HG03108 (cell line): Measurements from ENCODE around the gene SLC41A3.

Experiments
- ATAC-seq: cut with Tn5 transposase; IDR thresholded peaks from one replicate; pipeline ENCODE4 v1.9.1; 2021; ENCODE audit warnings: moderate library complexity; ENCODE audit not compliant: unreplicated experiment

The SLC41A3 gene

DNA sequence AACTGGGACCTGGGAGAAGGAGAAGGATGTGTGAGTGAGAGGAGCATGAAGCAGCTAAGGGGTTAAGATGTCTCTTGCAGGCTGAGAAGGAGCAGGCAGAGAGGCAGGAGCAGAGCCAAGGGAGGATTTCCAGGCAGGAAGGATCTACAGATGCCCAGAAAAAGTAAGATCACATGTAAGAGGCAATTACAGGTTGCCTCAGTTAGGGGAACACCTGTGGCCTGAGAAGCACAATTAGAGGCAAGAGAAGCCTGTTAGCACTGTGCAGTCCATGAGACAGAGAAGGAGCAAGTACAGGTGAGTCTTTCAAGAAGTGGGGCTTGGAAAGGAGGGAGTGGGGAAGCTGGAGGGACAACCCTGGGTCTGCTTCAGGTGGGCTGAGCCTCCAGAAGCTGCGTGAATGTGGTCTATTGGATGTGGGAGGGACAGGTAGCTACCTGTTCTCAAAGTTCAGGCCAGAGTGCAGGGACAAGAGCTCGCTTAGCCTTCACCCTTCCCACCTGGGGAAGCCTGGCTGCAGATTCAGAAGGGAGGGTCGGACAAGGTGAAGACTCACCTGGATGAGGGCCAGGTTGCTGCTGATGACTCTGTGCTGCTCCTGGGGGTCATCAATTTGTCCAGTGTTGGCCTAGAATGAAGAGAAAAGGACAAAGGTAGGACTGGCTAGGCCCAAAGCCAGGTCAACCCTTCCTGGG lies 50.7 kb downstream of the SLC41A3 start:
- no peak for ATAC-seq

DNA sequence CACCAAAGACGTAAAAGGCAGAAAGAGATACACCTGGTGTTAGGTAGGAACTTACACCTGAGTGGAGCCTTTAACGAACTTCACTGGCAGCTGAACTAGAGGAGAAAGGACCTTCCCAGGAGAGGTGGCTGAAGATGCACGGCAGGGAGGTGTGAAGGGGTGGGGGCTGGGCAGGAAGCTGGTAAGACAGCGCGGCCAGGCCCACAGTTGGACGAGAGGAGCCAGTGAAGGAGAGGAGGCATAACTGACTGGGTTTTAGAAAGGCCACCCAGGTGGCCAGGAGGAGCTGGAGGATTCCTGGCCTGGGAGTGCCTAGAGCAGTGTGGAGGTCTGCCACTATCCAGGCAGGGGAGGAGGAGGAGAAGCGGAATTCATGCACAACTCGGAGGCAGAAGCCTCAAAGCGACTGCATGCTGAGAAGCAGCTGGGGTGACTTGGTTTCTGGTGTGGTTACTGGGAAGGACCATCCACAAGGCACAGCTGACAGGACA lies 51.9 kb downstream of the SLC41A3 start:
- ATAC-seq: no peak

DNA sequence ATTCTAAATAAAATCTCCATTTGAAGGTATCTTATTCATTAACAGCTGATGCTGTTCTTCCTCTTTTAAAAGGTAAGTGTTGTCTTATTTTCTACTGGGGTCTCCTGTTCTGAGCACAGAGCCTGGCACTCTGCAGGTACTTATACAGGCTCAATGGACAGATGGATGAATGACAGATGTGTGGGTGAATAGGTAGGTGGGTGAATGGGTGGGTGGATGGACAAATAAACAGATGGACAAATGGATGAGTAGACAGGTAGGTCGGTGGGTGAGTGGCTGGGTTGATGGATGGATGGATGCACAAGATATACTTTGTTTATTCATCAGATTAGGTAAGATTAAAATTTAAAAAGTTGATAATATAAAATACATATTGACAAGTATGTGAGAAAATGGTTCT lies 53.5 kb downstream of the SLC41A3 start:
- ATAC-seq: no peak

DNA sequence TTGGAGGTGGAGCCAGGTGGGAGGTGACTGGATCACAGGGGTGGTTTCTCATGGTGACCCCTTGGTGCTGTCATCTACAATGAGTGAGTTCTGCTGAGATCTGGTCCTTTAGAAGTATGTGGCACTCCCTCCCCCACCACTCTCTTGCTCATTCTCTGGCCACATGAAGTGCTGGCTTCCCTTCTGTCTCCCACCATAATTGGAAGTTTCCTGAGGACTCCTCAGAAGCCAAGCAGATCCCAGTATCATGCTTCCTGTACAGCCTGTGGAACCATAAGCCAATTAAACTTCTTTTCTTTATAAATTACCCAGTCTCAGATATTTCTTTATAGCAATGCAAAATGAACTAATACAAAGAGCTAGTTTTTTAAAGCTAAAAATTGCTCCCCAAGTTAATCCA lies 54.7 kb downstream of the SLC41A3 start:
- no peak for ATAC-seq

DNA sequence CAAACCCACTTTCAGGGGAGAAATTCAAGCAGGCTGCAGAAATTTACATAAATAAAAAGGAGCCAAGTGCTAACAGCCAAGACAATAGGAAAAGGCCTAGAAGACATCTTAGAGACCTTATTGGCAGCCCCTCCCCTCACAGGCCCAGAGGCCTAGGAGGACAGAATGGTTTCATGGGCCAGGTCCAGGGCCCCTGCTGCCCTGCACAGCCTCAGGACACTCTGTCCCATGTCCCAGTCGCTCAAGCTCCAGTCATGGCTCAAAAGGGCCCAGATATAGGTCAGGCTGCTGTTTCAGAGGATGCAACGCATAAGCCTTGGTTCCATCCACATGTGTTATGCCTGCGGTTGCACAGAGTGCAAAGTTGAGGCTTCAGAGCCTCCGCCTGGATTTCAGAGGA lies 55.8 kb downstream of the SLC41A3 start:
- no peak for ATAC-seq

DNA sequence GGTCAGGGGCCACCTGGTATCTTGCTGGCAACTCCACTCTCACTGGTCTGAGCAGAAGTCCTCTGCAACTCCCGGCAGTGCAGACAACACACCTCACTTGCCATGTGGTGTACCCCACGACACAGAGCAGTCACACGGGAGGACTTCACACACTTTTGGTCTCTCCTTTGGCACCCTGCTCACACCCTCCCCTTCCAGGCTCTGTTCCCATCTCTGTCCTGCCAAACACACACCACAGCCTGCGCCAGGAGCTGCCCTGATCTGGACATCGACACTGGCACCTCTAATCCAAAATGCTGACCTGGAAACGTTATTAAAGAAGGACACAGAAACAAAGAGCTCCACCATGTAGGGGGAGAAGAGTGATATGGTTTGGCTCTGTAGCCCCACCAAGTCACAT lies 57.2 kb downstream of the SLC41A3 start:
- ATAC-seq: no peak

DNA sequence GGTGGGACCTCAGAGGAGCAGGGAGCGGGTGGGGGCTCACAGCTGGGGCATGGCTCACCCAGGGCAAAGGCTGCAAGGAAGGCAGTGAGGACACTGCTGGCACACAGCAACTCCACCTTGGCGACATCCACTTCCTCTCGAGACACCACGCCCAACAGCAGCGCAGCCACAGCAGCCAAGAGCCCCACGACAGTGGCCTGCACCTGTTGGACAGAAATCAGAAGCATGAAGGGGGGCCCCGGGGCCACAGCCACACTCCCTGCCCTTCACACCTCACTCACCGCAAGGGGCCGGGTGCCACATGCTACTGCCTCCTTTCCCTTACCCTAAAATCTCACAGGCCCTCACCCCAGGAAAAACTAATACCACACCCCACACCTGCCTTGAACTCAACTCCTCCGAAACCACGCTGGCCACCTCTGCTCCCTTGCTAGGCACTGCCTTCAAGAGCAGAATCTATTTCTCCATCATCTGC lies 57.6 kb downstream of the SLC41A3 start:
- ATAC-seq: no peak

DNA sequence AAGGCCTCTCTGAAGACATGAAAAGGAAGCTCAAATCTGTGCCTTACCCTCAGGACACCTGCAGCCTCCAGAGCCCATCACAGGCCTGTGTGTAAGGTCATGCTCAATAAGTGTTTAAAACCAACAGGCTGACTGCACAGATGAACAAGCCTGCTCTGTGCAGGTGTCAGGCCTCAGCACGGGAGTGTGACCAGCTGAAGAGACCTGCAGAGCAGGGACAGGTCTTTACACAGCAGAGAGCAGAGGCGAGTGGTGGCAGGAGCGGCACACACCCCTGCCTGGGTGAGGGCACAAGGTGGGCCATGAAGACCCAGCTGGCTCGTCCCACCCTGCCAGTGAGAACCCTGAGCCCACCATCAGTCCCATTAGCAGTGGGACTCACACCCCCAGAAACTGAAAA lies 58.1 kb downstream of the SLC41A3 start:
- ATAC-seq: no peak

DNA sequence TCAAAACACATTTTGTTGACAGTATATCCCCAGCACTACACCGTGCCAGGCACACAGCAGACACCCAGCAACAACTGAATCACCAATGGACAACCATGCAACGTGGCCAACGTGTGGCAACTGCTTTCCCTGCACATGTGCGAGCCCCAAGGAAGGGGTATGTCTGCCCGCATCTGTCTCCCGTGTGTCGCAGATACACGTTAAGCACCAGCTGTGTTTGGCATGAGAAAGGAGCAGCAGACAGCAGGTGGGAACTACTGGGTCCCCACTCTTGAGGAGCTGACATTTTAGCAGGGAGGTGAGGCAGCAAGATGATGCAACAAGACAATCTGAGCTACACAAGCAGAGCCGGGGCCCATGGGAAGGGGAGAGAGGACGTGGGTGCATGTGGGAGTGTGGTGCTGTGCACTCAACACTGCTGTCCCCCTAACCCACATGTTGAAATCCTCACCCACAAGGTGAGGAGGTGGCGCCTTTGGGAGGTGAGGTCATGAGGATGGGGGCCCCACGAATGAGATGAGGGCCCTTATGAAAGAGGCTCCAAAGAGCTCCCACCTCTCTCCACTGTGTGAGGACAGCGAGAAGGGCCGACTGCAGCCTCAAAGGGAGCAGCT lies 58.7 kb downstream of the SLC41A3 start:
- ATAC-seq: no peak

DNA sequence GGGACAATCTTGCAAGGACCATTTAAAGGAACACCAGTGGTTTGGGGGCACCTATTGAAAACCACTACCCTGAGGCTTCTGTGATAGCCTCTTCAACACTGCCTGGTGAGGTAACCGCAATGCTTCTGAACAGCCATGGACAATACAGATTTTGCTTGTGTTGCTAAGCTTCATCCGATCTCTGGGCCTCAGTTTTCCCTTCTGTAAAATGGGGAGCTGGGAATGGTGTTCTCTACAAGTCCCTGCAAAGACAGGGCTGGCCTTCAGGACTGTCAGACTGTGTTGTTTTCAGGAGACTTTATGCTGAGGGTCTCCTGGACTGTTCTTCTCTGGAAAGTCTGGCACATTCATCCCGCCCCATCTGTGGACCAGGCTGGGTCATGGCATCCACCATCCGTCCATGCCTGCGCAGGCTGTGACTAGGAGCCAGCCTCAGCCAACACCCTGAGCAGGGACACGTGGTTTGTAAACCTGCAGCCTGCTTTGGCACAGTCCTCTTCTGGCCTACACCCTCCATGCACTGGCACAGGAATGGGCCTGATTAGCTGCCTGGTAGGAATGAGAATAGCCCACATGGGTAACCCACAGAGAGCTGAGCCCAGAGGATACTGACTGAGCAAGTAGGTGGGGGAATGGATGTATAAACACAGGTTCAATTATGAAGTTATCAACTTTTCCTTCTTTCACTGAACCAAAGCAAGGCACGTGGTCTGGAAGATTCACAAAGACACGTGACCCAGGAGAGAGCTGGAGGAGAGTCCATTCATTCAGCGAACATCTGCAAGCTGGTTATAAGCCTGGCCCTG lies 59.7 kb downstream of the SLC41A3 start:
- ATAC-seq: no peak

DNA sequence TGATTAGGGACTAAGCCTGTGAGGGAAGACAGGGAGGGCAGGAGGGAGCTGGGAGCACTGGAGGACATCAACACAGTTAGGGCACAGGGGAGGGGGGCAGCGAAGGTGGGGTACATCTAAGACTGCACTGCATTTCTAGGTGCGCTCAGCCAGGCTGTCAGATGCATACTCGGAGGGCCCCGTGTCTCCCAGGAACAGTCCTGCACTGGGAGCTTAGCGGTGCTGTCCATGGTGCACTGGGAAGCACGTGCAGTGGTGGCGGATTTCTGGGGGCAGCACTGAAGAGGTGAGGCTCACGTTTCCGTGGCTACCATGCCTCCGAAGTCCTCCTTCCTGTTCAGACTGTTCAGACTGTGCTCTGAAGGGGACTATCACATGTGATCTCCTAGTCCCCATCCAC lies 60.5 kb downstream of the SLC41A3 start:
- ATAC-seq: no peak

DNA sequence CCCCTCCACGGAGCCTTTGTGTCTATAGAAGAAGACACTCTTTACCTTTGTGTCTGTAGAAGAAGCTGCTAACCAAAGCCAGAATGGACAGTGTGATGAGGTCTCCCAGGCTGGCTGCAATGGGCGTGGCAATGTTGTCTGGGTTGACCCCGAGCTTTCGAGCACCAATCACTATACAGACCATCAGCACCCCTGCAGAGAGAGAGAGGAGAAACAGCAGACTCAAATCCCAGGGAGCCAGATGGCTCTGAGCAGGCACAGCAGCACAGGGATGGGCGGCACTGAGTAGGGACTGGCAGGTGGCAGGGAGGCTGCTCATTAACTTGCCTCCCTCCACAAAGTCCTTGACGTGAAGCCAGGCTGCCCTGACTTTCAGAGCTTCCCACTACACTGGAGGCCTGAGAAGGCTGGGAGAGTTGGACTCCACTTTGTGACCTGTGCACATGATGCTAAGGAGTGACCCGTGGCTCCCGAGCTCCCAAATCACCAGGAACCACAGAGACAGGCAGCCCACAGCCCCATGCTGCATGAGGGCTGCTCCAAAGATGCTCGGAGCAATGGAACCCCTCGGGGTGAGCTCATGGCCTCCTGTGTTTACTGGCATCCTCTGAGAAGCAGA lies 61.1 kb downstream of the SLC41A3 start:
- ATAC-seq: no peak

DNA sequence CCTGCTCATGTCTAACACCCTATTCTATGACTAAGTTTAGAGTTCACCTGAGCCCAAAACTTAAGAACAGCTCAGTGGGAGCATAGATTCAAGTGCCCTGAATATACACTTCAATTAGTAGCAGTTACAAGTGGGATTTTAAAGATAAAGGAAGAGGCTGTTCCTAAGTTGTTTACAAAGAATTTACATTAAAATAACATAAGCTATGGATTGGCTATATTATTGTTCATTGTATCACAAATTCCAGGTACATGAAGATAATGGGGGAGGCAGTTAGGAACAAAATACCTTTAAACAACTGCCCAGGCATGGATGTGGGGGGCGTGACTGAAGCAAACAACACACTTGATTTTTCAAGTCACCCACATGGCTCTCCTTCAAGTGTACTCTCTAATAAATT lies 62.2 kb downstream of the SLC41A3 start:
- ATAC-seq: no peak

DNA sequence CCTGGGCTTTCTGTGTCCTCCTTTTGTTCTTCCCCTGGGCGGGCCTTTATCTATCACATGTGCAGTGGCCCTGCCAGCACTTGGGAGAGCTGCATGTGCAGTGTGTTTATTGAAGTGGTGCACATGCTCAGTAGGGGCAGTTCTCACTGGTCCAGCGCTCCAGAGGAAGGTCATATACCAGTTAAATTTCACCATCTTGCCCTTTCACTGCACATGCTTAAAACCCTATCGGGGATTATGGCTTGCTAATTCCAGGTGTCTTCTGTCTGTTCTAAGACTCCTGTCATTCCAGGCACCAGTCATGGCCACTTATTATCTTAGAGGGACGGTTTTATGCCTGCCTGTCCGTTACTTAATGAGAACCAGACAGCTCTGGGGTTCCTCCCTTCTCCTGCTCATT lies 62.7 kb downstream of the SLC41A3 start:
- ATAC-seq: no peak

DNA sequence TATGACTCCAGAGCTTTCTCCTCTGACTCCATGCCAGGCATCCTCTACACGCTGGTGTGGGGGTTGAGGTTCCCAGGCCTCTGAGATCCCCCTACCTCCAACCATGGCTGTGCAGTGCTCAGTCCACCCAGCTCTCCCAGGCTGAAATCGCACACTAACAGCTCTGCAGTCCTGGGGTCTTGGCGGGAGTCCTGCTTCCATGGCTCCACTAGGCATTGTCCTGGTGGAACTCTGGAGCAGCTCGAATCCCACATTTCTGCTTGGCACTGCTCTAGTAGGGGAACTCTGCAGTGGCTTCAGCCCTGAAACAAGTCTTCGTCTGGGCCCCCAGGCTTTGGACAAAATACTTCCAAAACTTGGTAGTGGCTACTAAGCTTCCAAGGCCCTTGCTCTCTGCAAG lies 64.2 kb downstream of the SLC41A3 start:
- ATAC-seq: no peak

DNA sequence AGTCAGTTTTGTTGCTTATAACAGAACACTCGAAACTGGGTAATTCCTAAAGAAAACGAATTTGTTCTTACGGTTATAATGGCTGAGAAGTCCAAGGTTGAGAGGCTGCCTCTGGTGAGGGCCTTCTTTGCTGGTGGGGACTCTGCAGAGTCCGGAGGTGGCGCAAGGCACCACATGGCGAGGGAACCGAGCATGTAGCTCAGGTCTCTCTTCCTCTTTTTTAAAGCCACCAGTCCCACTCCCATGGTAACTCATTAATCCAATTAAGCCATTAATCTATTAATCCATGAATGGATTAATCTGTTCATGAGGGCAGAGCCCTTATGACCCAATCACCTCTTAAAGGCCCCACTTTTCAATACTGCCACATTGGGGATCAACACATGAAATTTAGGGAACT lies 64.9 kb downstream of the SLC41A3 start:
- no peak for ATAC-seq

DNA sequence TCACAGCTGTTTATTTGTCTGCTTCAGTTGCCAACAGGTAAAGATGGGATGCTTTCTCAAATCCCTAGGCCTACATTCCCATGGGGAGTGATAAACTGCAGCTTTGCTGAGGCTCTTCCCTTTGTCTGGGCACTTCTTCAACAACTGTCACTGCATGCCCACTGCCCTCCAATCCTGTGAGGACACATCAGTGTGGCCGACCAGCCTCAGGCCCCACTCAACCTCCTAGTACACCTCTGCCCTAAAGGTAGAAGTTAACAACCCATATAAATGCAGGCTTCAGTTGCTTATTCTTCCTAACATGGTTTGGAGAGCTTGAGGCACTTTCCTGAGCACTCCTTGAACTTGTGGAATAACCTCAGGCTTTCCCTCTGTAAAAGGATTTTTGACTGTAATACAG lies 65.4 kb downstream of the SLC41A3 start:
- no peak for ATAC-seq

DNA sequence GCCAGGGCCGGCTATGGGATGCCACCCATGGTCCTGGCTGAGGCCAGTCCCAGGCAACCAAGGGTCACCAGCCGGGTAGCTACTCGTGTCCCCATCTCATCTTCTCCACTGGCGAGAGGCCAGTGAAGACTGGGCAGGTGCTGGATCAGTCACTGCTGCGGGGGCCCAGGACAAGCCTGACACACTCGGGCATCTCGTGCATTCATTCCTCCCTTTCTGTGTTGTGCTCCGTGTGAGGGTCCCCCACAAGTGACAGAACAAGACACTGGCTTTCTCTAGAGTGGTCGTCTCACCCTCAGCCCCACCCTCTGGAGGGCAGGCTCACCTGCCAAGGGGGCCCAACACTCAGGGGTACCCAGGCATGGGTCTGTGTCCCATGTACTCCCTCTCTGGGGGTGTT lies 66.6 kb downstream of the SLC41A3 start:
- no peak for ATAC-seq

DNA sequence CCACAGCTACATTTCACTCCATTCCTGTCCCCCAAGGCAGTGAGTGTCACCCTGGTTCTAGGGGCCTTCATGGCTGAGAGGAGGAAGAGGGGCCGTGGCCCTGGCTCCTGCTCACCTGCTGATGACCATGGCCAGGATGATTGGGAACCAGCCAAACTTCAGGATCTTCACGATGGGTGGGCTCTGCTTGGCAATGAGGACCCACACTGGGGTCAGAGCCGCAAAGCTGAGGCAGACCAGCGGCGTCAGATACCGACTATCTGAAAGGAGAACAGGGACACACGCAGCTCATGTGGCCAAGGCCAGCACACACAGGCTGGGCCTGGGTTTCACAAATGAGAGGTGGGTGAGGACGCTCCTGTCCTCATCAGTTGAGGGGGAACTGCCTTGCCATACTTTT lies 67.3 kb downstream of the SLC41A3 start:
- no peak for ATAC-seq

DNA sequence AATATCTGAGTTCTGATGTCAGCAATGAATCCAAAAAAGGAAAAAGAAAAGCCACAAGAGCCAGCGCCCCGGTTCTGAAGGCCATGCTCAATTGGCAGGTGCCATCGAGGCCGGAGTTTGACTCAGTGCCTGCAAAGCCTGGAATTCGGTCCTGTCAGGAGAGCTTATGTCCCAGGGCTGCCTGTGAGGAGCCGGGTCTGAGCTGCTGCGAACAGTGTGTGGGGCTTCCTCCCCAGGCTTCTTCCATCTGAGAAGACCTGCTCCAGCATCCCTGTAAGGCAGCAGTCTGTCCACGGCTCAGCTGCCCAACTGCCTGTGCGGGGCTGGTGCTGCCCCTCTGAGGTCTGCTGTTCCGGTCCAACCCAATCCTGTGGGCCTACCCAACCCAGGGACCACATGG lies 68.8 kb downstream of the SLC41A3 start:
- ATAC-seq: no peak

DNA sequence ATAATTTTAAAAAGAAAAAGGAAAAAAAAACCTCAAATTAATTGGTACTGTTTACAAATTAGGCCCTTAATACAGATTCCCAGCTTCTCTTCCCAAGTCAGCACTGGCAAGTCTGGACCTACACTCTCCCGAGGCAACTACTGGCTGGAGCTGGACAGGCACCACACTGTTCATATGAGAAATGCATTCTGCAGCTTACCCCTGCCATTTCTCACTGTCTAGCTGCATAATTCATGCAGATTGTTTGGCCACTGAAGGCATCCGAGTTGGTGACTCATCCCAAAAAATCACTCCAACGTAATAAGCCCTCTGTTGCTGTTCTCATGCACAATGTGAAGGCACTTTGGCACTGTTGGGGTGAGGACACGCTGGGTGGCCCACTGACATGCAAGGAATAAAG lies 69.7 kb downstream of the SLC41A3 start:
- no peak for ATAC-seq
